Measurements from ENCODE around the gene KAT7. TPM values are rescaled to one million over a fixed set of nuclear protein-coding genes. Genes with fewer than 3 reads are reported as not detected.

KAT7 gene
- total and polyA plus RNA-seq, 4 donors: 8.7 to 87.5 (median 35.7) TPM

- no peak overlapping the region for H3K4me3 ChIP-seq
- DNase-seq: no peak
Measured at GRCh38 chr17:49766918-49767530, 21.5 kb upstream of the KAT7 start.

GRCh38 chr17:49775546-49776260, 12.8 kb upstream of the KAT7 start:
- Histone ChIP-seq H3K4me1 (ENCODE audit: control insufficient read depth in 5 of 5, insufficient read depth in 5 of 5, low read length in 5 of 5) (peaks cover 0 to 18% (median 4%) of the 10 kb centered on the region in 5 donors), H3K36me3 (ENCODE audit: control insufficient read depth in 4 of 4, insufficient read depth in 4 of 4, low read length in 4 of 4) (no peaks in the 10 kb centered on the region), H3K9ac (ENCODE audit: insufficient read depth in 1 of 2, low read length in 2 of 2) (no peak overlapping the region), H3K9me3 (ENCODE audit: control insufficient read depth in 4 of 4, insufficient read depth in 3 of 4, low read length in 3 of 4) (no peaks in the 10 kb centered on the region), H3K27ac (ENCODE audit: low read depth in 1 of 2, low read length in 1 of 2) (peak overlapping the region in 1 of 2 donors; percentile 78), H3K27me3 (ENCODE audit: control insufficient read depth in 3 of 3, insufficient read depth in 3 of 3, low read length in 2 of 3) (no peaks in the 10 kb centered on the region), H3K4me3 (no peak overlapping the region)
- ATAC-seq (ENCODE audit: insufficient read depth, low FRiP score) (no peak), DNase-seq (peak; percentile 14 to 45 (median 24))
- 56 to 60% methylated on average over 8 of the region's 8 CpGs for WGBS, 2 donors
- no peak for TF ChIP-seq CTCF (IDR thresholded peaks at IDR 0.05; ENCODE audit: control extremely low read depth, extremely low read depth)

More at GRCh38 chr17:49766918-49767530, 21.5 kb upstream of the KAT7 start:
- H3K4me1 ChIP-seq (ENCODE audit: control insufficient read depth in 5 of 5, insufficient read depth in 5 of 5, low read length in 5 of 5): peaks cover 0 to 14% (median 6%) of the 10 kb centered on the region in 5 donors
- no peak for TF ChIP-seq CTCF (IDR thresholded peaks at IDR 0.05; ENCODE audit: control extremely low read depth, extremely low read depth)
- no peak overlapping the region for H3K27ac ChIP-seq (ENCODE audit: low read depth in 1 of 2, low read length in 1 of 2)
- H3K9ac ChIP-seq (ENCODE audit: insufficient read depth in 1 of 2, low read length in 2 of 2): no peak overlapping the region
- H3K27me3 ChIP-seq (ENCODE audit: control insufficient read depth in 3 of 3, insufficient read depth in 3 of 3, low read length in 2 of 3): no peaks in the 10 kb centered on the region
- WGBS, 2 donors: 79 to 90% methylated on average over 3 of the region's 3 CpGs
- no peak for ATAC-seq (ENCODE audit: insufficient read depth, low FRiP score)
- no peaks in the 10 kb centered on the region for H3K9me3 ChIP-seq (ENCODE audit: control insufficient read depth in 4 of 4, insufficient read depth in 3 of 4, low read length in 3 of 4)
- H3K36me3 ChIP-seq (ENCODE audit: control insufficient read depth in 4 of 4, insufficient read depth in 4 of 4, low read length in 4 of 4): no peaks in the 10 kb centered on the region

- H3K27ac ChIP-seq (ENCODE audit: low read depth in 1 of 2, low read length in 1 of 2): peak overlapping the region in 1 of 2 donors; percentile 78
Measured at GRCh38 chr17:49776551-49777300, 11.8 kb upstream of the KAT7 start.

More at GRCh38 chr17:49776551-49777300, 11.8 kb upstream of the KAT7 start:
- no peak for TF ChIP-seq CTCF (IDR thresholded peaks at IDR 0.05; ENCODE audit: control extremely low read depth, extremely low read depth)
- Histone ChIP-seq H3K4me3 (no peak overlapping the region), H3K9me3 (ENCODE audit: control insufficient read depth in 4 of 4, insufficient read depth in 3 of 4, low read length in 3 of 4) (no peaks in the 10 kb centered on the region), H3K27me3 (ENCODE audit: control insufficient read depth in 3 of 3, insufficient read depth in 3 of 3, low read length in 2 of 3) (no peaks in the 10 kb centered on the region), H3K4me1 (ENCODE audit: control insufficient read depth in 5 of 5, insufficient read depth in 5 of 5, low read length in 5 of 5) (peaks cover 0 to 18% (median 4%) of the 10 kb centered on the region in 5 donors), H3K9ac (ENCODE audit: insufficient read depth in 1 of 2, low read length in 2 of 2) (no peak overlapping the region), H3K36me3 (ENCODE audit: control insufficient read depth in 4 of 4, insufficient read depth in 4 of 4, low read length in 4 of 4) (no peaks in the 10 kb centered on the region)
- DNase-seq: peak in 2 of 3 donors; percentile 19 to 27
- 58 to 74% methylated on average over 8 of the region's 8 CpGs for WGBS, 2 donors
- ATAC-seq (ENCODE audit: insufficient read depth, low FRiP score): no peak
